Measurements from ENCODE around the gene RAPGEF5. TPM values are rescaled to one million over a fixed set of nuclear protein-coding genes. Genes with fewer than 3 reads are reported as not detected.

The RAPGEF5 gene
- total RNA-seq, 1 donor from 2014 or later: 16.5 TPM

- no peak for TF ChIP-seq CTCF (IDR thresholded peaks at IDR 0.05; ENCODE audit: borderline replicate concordance)
- intact Hi-C loops (cut with micrococcal nuclease): no loop called here
- H3K36me3 ChIP-seq: peaks cover 15% of the 10 kb centered on the region
Observed at GRCh38 chr7:22114440-22114981, 242.4 kb downstream of the RAPGEF5 start.

GRCh38 chr7:22113041-22113440 is 243.9 kb downstream of the RAPGEF5 start:
- intact Hi-C loops (cut with micrococcal nuclease): no loop called here
- H3K4me1 ChIP-seq: peaks cover 28% of the 10 kb centered on the region
- DNase-seq: no peak
- H3K36me3 ChIP-seq: peaks cover 11% of the 10 kb centered on the region
- no peak overlapping the region for H3K4me3 ChIP-seq
- no peaks in the 10 kb centered on the region for H3K9me3 ChIP-seq (replicated peaks)
- H3K27me3 ChIP-seq (ENCODE audit: low read depth): no peaks in the 10 kb centered on the region
- H3K27ac ChIP-seq (replicated peaks): peak overlapping the region; percentile 3
- TF ChIP-seq CTCF (IDR thresholded peaks at IDR 0.05; ENCODE audit: borderline replicate concordance): no peak

More at GRCh38 chr7:22114440-22114981, 242.4 kb downstream of the RAPGEF5 start:
- Histone ChIP-seq H3K9me3 (replicated peaks) (no peaks in the 10 kb centered on the region), H3K4me3 (no peak overlapping the region), H3K4me1 (peaks cover 28% of the 10 kb centered on the region), H3K27me3 (ENCODE audit: low read depth) (no peaks in the 10 kb centered on the region), H3K27ac (replicated peaks) (peak overlapping the region; percentile 65)
- DNase-seq: peak; percentile 28

GRCh38 chr7:22111661-22112060 is 245.3 kb downstream of the RAPGEF5 start:
- intact Hi-C loops (cut with micrococcal nuclease): loop anchor here (2.0 kb wide), 1 partner anchor 377 kb away; no protein-coding TSS in a partner anchor
- Histone ChIP-seq H3K9me3 (replicated peaks) (no peaks in the 10 kb centered on the region), H3K27ac (replicated peaks) (peak overlapping the region; percentile 9), H3K27me3 (ENCODE audit: low read depth) (no peaks in the 10 kb centered on the region), H3K4me1 (peaks cover 28% of the 10 kb centered on the region), H3K4me3 (no peak overlapping the region), H3K36me3 (no peaks in the 10 kb centered on the region)
- DNase-seq: no peak
- no peak for TF ChIP-seq CTCF (IDR thresholded peaks at IDR 0.05; ENCODE audit: borderline replicate concordance)

GRCh38 chr7:22110881-22111280 is 246.1 kb downstream of the RAPGEF5 start:
- Histone ChIP-seq H3K4me1 (peaks cover 24% of the 10 kb centered on the region), H3K27me3 (ENCODE audit: low read depth) (no peaks in the 10 kb centered on the region), H3K36me3 (no peaks in the 10 kb centered on the region), H3K27ac (replicated peaks) (peak overlapping the region; percentile 10), H3K9me3 (replicated peaks) (no peaks in the 10 kb centered on the region), H3K4me3 (no peak overlapping the region)
- no peak for DNase-seq
- TF ChIP-seq CTCF (IDR thresholded peaks at IDR 0.05; ENCODE audit: borderline replicate concordance): no peak
- intact Hi-C loops (cut with micrococcal nuclease): loop anchor here (2.0 kb wide), 1 partner anchor 378 kb away; no protein-coding TSS in a partner anchor

GRCh38 chr7:22110227-22110839 is 246.6 kb downstream of the RAPGEF5 start:
- intact Hi-C loops (cut with micrococcal nuclease): loop anchor here (2.0 kb wide), 1 partner anchor 378 kb away; no protein-coding TSS in a partner anchor
- peak; percentile 81 for TF ChIP-seq CTCF (IDR thresholded peaks at IDR 0.05; ENCODE audit: borderline replicate concordance)
- no peaks in the 10 kb centered on the region for H3K27me3 ChIP-seq (ENCODE audit: low read depth)
- no peaks in the 10 kb centered on the region for H3K9me3 ChIP-seq (replicated peaks)
- peak overlapping the region; percentile 10 for H3K27ac ChIP-seq (replicated peaks)
- no peak overlapping the region for H3K4me3 ChIP-seq
- H3K4me1 ChIP-seq: peaks cover 18% of the 10 kb centered on the region
- H3K36me3 ChIP-seq: no peaks in the 10 kb centered on the region
- DNase-seq: peak; percentile 31

All from left ventricle myocardium inferior (tissue), 1 donor.